HL-60/S4 (cell line): ENCODE data around the gene SLAMF1.
"Not testable (repeated sequence)": the region's sequence is repeated elsewhere in the genome, so short reads cannot be mapped to it uniquely, and the experiment has no call there.

Experiments used
- in situ Hi-C: fragments of 300-500 bp; cut with MboI; formaldehyde crosslinking; loops from 2 replicates; pipeline ENCODE4 v1.14.3; 2022; ENCODE audit warnings: low sequenced_read_pairs

The SLAMF1 gene

DNA sequence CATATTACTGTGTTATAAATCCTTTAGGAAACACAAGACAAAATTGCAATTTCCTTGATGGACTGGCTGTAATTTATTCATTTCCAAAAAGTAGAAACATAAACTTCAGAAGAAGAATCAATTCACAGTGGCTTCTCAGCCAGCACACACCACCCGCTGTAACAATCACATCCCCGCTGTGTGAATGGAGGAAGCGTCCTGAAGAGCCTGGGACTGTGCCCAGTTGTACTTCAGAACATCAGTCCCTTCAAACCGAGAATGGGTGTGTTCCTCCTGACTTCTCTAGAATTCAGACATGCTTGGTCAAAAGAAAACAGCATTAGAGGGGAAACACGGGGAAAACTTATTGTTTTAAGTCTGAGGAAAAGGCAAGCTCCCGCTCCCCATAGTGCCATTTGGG, 38.8 kb downstream of the SLAMF1 start:
- in situ Hi-C loops = loop anchor here (5.0 kb wide), 2 partner anchors 61 to 186 kb away; no protein-coding TSS in a partner anchor

- in situ Hi-C loops = loop anchor here (5.0 kb wide), 2 partner anchors 60 to 185 kb away; no protein-coding TSS in a partner anchor
Observed at GRCh38 chr1:160607672-160608032, 39.2 kb downstream of the SLAMF1 start.

- in situ Hi-C loops = loop anchor here (5.0 kb wide), 2 partner anchors 60 to 185 kb away; no protein-coding TSS in a partner anchor
Observed at GRCh38 chr1:160607011-160607671, 39.7 kb downstream of the SLAMF1 start.

- in situ Hi-C loops = loop anchor here (5.0 kb wide), 2 partner anchors 59 to 184 kb away; no protein-coding TSS in a partner anchor
Observed at GRCh38 chr1:160606611-160607010, 40.2 kb downstream of the SLAMF1 start.

GRCh38 chr1:160605792-160606479, 40.9 kb downstream of the SLAMF1 start:
- in situ Hi-C loops = loop anchor here (5.0 kb wide), 2 partner anchors 59 to 184 kb away; no protein-coding TSS in a partner anchor

- in situ Hi-C loops = loop anchor here (5.0 kb wide), 2 partner anchors 58 to 183 kb away; no protein-coding TSS in a partner anchor
Observed at GRCh38 chr1:160605205-160605604, 41.6 kb downstream of the SLAMF1 start.

DNA sequence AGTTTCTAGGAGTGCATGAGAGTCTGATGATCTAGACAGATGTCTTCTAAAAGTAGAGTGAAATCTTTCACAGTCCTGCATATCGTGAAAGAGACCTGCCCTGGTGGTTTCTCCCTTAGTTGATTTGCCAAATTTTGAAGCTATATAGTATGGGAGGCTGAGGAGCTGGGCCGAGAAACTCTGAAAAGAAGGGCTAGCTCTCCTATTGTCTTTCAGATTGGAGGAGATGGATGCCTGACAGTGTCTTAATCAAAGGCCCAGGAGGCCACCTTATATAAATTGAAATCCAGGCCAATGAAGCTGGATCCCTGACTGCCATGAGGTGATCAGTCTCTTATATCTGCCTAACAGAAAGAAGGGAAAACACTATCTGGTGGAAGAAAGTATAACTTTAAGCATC, 49.1 kb downstream of the SLAMF1 start:
- in situ Hi-C loops = no loop called here

DNA sequence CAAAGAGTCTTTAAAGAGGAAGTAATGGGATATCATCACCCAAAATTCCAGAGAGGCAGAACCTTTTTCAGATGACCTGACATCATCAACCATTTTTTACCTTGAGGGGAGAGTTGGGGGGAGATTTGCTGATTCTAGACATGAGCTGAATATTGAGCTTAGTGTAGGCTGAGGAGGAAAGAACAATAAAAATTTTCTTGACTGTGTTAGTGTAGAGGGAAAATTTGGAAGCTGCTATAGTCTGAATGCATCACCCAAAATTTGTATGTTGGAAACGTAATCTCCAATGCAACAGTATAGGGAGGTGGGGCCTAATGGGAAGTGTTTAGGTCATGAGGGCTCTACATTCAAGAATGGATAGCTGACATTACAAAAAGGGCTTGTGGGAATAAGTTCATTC, 49.8 kb downstream of the SLAMF1 start:
- in situ Hi-C loops = no loop called here

GRCh38 chr1:160590488-160590887, 56.4 kb downstream of the SLAMF1 start:
- in situ Hi-C loops = no loop called here

GRCh38 chr1:160588468-160588867, 58.4 kb downstream of the SLAMF1 start:
- in situ Hi-C loops = no loop called here

DNA sequence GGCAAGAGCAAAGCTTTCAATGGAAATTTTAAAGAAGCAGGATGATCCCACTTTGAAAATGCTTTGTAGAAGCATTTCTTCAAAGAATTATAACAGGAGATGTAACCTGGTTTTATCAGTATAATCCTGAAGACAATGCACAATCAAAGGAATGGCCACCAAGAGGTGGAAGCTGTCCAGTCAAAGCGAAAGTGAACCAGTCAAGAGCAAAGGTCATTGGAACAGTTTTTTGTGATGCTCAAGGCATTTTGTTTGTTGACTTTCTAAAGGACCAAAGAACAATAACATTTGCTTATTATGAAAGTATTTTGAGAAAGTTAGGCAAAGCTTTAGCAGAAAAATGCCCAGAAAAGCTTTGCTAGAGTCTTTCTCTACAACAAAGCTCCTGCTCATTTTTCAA, 62.1 kb downstream of the SLAMF1 start:
- in situ Hi-C loops = no loop called here

DNA sequence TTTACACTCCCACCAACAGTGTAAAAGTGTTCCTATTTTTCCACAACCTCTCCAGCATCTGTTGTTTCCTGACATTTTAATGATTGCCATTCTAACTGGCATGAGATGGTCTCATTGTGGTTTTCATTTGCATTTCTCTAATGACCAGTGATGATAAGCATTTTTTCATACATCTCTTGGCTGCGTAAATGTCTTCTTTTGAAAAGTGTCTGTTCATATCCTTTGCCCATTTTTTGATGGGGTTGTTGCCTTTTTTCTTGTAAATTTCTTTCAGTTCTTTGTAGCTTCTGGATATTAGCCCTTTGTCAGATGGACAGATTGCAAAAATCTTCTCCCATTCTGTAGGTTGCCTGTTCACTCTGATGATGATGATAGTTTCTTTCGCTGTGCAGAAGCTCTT, 63.9 kb downstream of the SLAMF1 start:
- in situ Hi-C loops = not testable (repeated sequence)

- in situ Hi-C loops = no loop called here
Observed at GRCh38 chr1:160581961-160582360, 64.9 kb downstream of the SLAMF1 start.

DNA sequence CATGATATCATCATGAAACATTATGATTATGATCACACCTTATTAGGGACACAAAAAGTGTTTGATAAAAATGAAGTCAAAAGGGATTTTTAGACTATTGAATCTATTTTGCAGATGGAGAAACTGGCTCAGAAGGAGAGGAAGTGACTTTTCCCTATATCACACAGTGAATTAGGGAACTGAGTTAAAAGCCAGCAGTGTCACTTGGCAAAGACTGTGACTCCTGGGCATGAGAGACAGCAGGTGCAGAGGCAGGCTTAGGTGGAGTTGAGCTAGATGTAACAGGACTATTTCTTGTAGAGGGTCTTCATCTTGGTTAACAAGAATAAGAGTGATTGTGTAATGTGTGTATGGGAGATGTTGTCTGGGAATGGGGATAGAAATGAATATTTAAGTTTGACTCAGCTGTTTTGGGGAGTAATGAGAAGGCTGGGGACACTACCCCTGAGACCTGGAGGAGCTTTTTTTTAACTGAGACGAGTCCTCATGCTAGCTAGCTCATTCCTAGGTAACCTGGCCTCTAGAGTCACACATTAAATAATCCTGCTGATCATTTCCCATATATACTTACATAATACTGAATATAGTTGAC, 66.5 kb downstream of the SLAMF1 start:
- in situ Hi-C loops = no loop called here

DNA sequence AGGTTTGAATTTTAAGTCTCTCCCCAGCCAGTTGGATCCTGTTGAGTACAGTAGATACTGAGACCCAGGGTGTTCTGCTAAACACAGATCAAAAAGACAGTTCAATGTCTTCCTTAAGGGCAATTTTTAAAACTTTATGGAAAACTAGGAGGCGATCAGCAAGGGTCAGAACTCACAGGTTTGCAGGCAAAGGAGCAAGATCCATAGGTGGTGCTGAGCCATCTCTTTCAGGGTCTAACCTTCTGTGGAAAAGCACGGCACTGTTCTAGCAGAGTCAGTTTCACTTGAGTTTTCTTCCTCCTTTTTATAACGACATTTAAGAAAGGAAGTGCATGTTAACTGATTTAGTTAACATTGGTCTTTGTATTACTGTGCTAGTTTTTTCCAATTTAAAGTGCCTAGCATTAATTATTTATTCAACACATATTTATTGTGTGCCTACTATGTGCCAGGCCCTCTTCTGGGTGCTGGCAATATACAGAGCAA, 67.6 kb downstream of the SLAMF1 start, which contains the start of gene CD84:
CD84 (minus strand) TSS at position 281 of the 486 bp plus-strand sequence; CDS start at position 222, 59 bp downstream.
- in situ Hi-C loops = no loop called here

GRCh38 chr1:160578525-160579191, 68.2 kb downstream of the SLAMF1 start:
- in situ Hi-C loops = no loop called here

DNA sequence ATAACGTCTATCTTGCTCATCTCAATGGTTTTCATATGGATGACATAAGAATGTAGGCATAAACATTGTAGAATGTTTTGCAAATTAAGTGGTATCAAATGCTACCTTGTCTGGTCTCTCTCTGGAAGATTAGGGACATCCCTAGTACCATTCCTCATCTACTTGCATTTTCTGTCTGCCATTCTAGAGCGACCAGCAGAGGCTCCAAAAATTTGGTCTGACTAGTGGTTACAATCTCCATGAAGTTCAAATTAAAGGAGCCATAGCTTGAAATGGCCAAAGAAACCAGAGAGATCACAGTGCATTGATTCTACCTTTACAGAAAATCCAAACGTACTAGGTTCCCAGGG, 68.7 kb downstream of the SLAMF1 start:
- in situ Hi-C loops = no loop called here

- in situ Hi-C loops = no loop called here
Observed at GRCh38 chr1:160577671-160578070, 69.2 kb downstream of the SLAMF1 start.

- in situ Hi-C loops = no loop called here
Observed at GRCh38 chr1:160576884-160577283, 70.0 kb downstream of the SLAMF1 start.

DNA sequence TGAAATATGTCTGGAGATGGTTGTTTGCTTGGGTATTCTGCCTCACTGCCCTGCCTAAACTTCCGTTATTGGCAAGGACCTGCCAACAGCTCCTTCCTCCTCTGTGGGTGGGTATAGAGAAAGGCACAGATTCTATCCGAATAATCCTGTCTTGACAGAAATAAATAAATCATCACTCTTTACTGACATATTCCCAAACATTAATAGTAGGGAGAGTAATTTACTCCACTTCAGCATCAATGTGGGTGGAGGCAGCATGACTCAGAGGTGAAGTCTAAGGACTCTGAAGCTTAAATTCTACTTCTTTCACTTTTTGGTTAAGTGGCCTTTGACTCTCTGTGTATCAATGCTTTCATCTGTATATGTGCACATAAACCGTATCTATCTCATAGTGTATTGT, 70.5 kb downstream of the SLAMF1 start:
- in situ Hi-C loops = no loop called here

GRCh38 chr1:160575112-160575664, 71.7 kb downstream of the SLAMF1 start:
- in situ Hi-C loops = no loop called here
